Immature natural killer cell (primary cell): Measurements from ENCODE around the gene EXOC6B. TPM values are rescaled to one million over a fixed set of nuclear protein-coding genes. Genes with fewer than 3 reads are reported as not detected.
A peak's percentile ranks its signal among the peaks of the same experiment; 100 is the strongest.

ENCODE experiments used
- DNase-seq, 3 donors: peaks; one replicate each; pipeline ENCODE4 v3.0.0; 2022; ENCODE audit warnings: mixed read lengths in 1 of 3
- H3K27ac Mint-ChIP-seq, 6 donors: one replicate each; pipeline ENCODE4 v1.8.0; 2020; ENCODE audit warnings: mixed read lengths in 6 of 6, mild to moderate bottlenecking in 5 of 6, inconsistent platforms in 4 of 6, moderate library complexity in 3 of 6
- H3K27me3 Mint-ChIP-seq, 3 donors: one replicate each; pipeline ENCODE4 v1.8.0; 2020 to 2021; ENCODE audit warnings: low read depth in 3 of 3, mild to moderate bottlenecking in 3 of 3, mixed read lengths in 3 of 3, moderate library complexity in 3 of 3, inconsistent platforms in 1 of 3
- H3K36me3 Mint-ChIP-seq, 3 donors: one replicate each; pipeline ENCODE4 v1.8.0; 2020; ENCODE audit warnings: mixed read lengths in 3 of 3, inconsistent platforms in 2 of 3, mild to moderate bottlenecking in 2 of 3
- H3K4me1 Mint-ChIP-seq, 2 donors: one replicate each; pipeline ENCODE4 v1.8.0; 2020; ENCODE audit warnings: inconsistent platforms in 2 of 2, mild to moderate bottlenecking in 2 of 2, mixed read lengths in 2 of 2, moderate library complexity in 1 of 2
- H3K4me3 Mint-ChIP-seq, 5 donors: one replicate each; pipeline ENCODE4 v1.8.0; 2020; ENCODE audit warnings: mild to moderate bottlenecking in 5 of 5, mixed read lengths in 5 of 5, inconsistent platforms in 3 of 5, moderate library complexity in 3 of 5
- H3K9me3 Mint-ChIP-seq, 6 donors: one replicate each; pipeline ENCODE4 v1.8.0; 2020; ENCODE audit warnings: mild to moderate bottlenecking in 6 of 6, mixed read lengths in 6 of 6, inconsistent platforms in 4 of 6, moderate library complexity in 3 of 6
- polyA plus RNA-seq, 3 donors: library from polyadenylated mRNA; unstranded; fragments of 300-500 nt; fragmentation: Illumina TruSeq; gene quantifications; one replicate each; pipeline ENCODE4 v1.2.3, GENCODE V29; 2021

EXOC6B gene
- polyA plus RNA-seq, 3 donors from 2014 or later = 2.0 to 2.7 (median 2.5) TPM

DNA sequence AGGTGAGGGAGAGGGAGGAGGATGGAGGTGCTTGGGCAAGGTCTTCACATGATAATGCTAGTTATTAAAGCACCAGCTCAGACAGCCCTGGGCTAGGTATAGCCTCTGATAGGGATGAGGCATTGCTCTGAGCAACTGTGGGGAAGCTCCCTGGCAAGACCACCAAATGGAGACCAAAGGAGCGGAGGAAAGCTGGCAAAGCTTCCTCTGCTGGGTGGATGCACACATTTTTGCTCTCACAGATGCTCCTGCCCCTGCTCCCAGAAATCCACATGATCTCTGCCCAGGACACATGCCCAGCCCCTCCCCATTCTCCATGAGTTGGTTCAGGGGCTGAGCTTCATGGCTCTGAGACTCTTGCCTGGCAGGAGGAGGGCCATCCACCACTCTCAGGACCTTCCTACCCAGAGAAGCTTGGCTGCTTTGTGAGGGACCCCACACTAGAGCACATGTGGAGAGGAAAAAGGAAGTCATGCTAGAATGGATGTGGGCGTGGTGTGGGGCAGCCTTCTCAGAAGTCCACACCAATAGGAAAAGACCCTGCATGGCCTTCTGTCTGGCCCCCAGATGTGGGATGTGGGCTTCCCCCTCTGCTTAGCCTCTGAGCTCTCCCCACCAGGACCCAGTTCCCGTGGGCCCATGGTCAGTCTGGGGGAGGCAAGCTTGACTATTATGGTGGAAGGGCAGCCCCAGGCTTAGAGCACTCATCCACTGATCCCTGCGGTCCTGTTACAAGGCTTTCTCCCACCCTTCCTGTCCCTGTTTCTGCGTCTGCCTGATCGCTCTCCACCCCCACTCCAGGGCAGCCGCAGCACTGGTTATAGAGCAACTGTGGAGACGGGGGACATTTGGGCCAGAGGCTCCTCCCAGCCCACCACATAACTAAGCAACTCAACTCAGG lies 667.7 kb downstream of the EXOC6B start:
- H3K27me3 Mint-ChIP-seq = peaks cover 5 to 11% (median 6%) of the 10 kb centered on the region in 3 donors
- no peak overlapping the region for H3K27ac Mint-ChIP-seq
- no peak for DNase-seq
- no peak overlapping the region for H3K4me3 Mint-ChIP-seq
- no peaks in the 10 kb centered on the region for H3K36me3 Mint-ChIP-seq
- no peaks in the 10 kb centered on the region for H3K9me3 Mint-ChIP-seq
- H3K4me1 Mint-ChIP-seq = no peaks in the 10 kb centered on the region

DNA sequence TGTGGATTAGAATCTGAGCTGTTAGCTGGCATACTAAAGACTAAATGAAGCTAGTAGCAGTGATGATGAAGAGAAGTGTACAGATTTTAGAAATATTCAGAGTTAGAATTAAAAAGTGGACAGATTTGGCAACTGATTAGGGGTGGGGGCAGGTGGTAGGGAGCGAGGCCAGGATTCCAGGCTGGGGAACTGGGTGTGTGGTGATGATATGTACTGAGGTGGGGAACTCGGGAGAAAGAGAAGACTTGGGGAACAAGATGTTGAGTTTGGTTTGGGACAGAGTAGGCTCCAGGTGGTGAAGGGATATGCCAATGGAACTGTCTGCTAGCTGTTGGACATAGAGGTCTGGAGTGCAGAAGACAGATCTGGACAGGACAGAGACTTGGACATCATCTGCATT lies 669.0 kb downstream of the EXOC6B start:
- no peaks in the 10 kb centered on the region for H3K9me3 Mint-ChIP-seq
- no peak overlapping the region for H3K4me3 Mint-ChIP-seq
- H3K27me3 Mint-ChIP-seq = peaks cover 4 to 13% (median 9%) of the 10 kb centered on the region in 3 donors
- DNase-seq = no peak
- no peak overlapping the region for H3K27ac Mint-ChIP-seq
- no peaks in the 10 kb centered on the region for H3K4me1 Mint-ChIP-seq
- H3K36me3 Mint-ChIP-seq = no peaks in the 10 kb centered on the region

DNA sequence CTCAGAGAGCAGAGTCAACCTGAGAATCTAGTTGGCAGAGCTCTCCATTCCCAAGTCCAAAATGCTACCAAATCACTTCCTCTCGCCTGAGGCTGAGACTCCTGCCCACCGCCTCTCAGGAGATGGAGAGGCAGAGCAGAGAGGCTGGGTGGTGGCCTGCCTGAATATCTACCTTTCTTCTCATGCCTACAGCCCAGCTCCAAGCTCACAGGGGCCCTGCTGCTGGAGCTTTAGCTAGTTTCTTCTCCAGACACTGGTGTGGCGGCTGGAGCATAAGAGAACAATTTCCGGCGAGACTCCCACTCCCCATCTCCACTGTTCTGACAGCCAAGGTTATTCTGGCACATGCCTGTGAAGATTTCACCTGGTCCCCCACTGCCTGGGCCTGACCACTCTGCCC lies 670.1 kb downstream of the EXOC6B start:
- no peak overlapping the region for H3K4me3 Mint-ChIP-seq
- peaks cover 4 to 15% (median 10%) of the 10 kb centered on the region in 3 donors for H3K27me3 Mint-ChIP-seq
- no peak overlapping the region for H3K27ac Mint-ChIP-seq
- no peaks in the 10 kb centered on the region for H3K4me1 Mint-ChIP-seq
- no peaks in the 10 kb centered on the region for H3K9me3 Mint-ChIP-seq
- no peak for DNase-seq
- H3K36me3 Mint-ChIP-seq = no peaks in the 10 kb centered on the region

GRCh38 chr2:72155151-72155550 lies 670.7 kb downstream of the EXOC6B start:
- peaks cover 3 to 4% of the 10 kb centered on the region in 2 donors for H3K4me1 Mint-ChIP-seq

DNA sequence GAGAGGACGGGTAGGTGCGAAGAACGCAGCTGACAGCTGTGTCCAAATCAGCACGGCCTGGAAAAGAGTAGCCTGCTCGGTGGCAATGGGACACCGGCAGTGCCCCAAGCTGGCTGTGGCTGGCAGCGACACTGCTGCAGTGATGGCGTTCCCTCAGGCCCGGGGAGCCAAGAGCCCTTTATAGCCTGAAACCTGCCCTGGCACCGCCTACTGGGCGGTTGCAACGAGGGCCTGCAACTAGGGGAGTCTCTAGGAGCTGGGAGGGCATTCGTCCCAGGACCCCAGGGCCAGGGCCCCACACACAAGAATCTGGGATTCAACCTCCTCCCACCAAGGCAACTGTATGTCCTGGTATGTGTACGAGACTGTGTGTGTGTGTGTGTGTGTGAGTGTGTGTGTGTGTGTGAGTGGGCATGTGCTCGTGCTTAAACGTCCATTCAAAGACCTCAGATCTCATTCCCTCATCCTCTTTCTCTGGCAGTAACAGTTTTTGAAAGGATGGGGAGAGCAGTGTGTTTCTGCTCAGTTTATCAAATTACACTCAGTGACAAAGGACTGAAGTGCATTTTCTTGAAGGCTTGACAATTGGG lies 671.4 kb downstream of the EXOC6B start:
- no peak for DNase-seq
- no peaks in the 10 kb centered on the region for H3K9me3 Mint-ChIP-seq
- H3K36me3 Mint-ChIP-seq = no peaks in the 10 kb centered on the region
- no peak overlapping the region for H3K27ac Mint-ChIP-seq
- H3K27me3 Mint-ChIP-seq = peaks cover 6 to 20% (median 12%) of the 10 kb centered on the region in 3 donors
- H3K4me1 Mint-ChIP-seq = peaks cover 10 to 11% of the 10 kb centered on the region in 2 donors
- no peak overlapping the region for H3K4me3 Mint-ChIP-seq

More at GRCh38 chr2:72155151-72155550, 670.7 kb downstream of the EXOC6B start:
- DNase-seq = no peak
- no peak overlapping the region for H3K4me3 Mint-ChIP-seq
- peaks cover 6 to 16% (median 15%) of the 10 kb centered on the region in 3 donors for H3K27me3 Mint-ChIP-seq
- no peaks in the 10 kb centered on the region for H3K9me3 Mint-ChIP-seq
- H3K27ac Mint-ChIP-seq = no peak overlapping the region
- no peaks in the 10 kb centered on the region for H3K36me3 Mint-ChIP-seq

GRCh38 chr2:72153924-72154323 lies 671.9 kb downstream of the EXOC6B start:
- Mint-ChIP-seq H3K4me3 (no peak overlapping the region), H3K36me3 (no peaks in the 10 kb centered on the region), H3K27me3 (peaks cover 10 to 26% (median 16%) of the 10 kb centered on the region in 3 donors), H3K4me1 (peaks cover 15 to 16% of the 10 kb centered on the region in 2 donors), H3K9me3 (no peaks in the 10 kb centered on the region), H3K27ac (no peak overlapping the region)
- DNase-seq = no peak

DNA sequence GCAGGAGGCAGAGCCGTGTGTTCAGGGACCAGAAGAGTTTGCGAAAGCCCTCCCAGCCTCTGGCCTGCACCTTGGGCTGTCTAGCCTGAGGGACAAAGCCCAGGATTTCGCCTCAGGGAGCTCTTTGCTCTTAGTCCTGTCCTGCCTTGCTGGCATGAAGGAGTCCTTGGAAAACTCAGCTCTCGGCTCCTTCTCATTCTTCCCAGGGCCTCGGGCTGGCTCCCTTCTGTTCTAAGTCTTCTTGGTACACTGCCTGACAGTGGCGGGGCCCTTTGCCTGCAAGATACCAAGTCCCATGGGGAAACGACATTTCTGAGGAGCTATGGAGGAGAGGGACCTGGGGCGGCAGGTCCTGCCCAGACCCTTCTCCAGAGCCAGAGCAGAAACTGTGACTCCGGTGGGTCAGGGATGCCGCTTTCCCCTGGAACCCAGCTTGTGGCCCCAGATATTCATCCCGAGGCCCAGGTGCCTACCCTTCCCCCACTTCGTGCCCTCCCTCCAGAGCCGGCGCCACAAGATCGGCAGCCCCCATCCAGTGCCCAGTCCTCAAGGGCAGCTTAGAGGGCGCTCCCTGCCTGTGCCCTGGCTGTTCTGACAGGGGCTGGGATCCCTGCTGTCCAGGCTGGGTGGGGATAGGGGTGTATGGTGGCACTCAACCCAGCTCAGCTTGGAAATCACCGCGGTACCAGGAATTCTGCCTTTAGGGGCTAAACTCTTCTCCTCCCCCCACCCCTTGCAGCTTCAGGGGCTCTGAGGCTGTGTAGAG lies 672.6 kb downstream of the EXOC6B start:
- Mint-ChIP-seq H3K4me3 (no peak overlapping the region), H3K9me3 (no peaks in the 10 kb centered on the region), H3K27ac (no peak overlapping the region), H3K36me3 (no peaks in the 10 kb centered on the region), H3K4me1 (peaks cover 18 to 23% of the 10 kb centered on the region in 2 donors), H3K27me3 (peaks cover 13 to 28% (median 16%) of the 10 kb centered on the region in 3 donors)
- no peak for DNase-seq

DNA sequence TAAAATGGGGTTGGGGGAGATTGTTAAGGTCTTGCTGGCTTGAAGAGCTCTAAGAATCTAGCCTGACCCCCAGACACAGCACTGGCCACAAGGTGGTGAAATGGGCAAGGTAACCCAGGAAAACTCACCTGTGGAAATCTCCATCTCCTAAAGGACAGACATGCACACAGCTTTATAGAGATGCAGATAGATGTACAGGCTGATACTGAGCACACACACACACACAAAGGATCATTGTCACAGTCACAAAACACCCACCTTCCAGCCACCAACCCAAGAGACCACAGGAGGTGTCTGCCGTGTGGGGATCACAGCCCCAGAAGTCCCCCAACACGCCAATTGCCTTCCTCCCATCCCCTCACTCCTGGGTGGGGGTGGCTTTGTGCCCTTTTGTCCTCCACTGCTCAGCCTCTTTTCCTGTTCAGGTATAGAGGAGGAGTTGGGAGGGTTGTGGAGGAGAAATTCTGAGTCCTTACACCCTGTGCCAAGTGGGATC lies 674.9 kb downstream of the EXOC6B start:
- Mint-ChIP-seq H3K4me1 (peaks cover 29 to 40% of the 10 kb centered on the region in 2 donors), H3K36me3 (peaks cover 0 to 4% (median 4%) of the 10 kb centered on the region in 3 donors), H3K4me3 (no peak overlapping the region), H3K27ac (no peak overlapping the region), H3K9me3 (peaks cover 0 to 6% (median 0%) of the 10 kb centered on the region in 6 donors), H3K27me3 (peaks cover 21 to 38% (median 21%) of the 10 kb centered on the region in 3 donors)
- DNase-seq = no peak

GRCh38 chr2:72150157-72150860 lies 675.5 kb downstream of the EXOC6B start:
- Mint-ChIP-seq H3K27me3 (peaks cover 25 to 38% (median 26%) of the 10 kb centered on the region in 3 donors), H3K4me1 (peaks cover 34 to 46% of the 10 kb centered on the region in 2 donors), H3K27ac (peak overlapping the region in 1 of 6 donors; percentile 64), H3K36me3 (peaks cover 0 to 4% (median 4%) of the 10 kb centered on the region in 3 donors), H3K4me3 (peak overlapping the region; percentile 58 to 84 (median 80)), H3K9me3 (peaks cover 0 to 6% (median under 1%) of the 10 kb centered on the region in 6 donors)
- DNase-seq = peak; percentile 31 to 52 (median 41)

DNA sequence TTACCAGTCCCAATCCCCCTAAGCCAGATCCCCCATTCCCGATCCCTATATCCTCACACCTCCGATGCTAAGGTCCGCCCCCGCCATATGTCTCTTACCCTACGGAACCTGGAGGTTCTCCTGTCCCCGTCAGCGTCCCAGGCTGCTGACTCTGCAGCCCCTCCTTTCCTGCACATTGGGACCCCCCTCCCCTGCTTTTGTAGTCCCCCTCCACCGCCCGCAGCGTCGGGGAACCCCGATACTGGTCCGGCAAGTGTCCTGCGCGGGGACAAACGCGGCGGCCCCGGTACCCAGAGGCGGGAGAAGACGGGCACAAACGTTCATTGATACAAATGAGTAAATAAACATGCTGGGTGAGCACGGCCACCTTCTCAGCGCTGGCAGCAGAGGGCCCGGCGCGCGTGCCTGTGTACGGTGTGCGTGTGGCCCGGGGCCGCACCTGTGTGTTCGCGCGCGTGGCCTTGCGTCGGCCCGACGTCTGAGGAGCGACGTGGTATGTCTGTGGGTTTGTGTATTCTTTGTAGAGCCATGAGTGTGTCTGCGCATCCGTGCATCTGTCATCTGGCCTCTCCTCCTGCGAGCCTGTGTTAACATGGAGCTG lies 676.2 kb downstream of the EXOC6B start:
- Mint-ChIP-seq H3K27me3 (peaks cover 24 to 38% (median 25%) of the 10 kb centered on the region in 3 donors), H3K4me3 (peak overlapping the region; percentile 58 to 84 (median 80)), H3K4me1 (peaks cover 35 to 47% of the 10 kb centered on the region in 2 donors), H3K9me3 (peaks cover 0 to 6% (median under 1%) of the 10 kb centered on the region in 6 donors), H3K36me3 (peaks cover 0 to 4% (median 4%) of the 10 kb centered on the region in 3 donors), H3K27ac (no peak overlapping the region)
- DNase-seq = no peak

GRCh38 chr2:72148837-72149555 lies 676.8 kb downstream of the EXOC6B start:
- Mint-ChIP-seq H3K27me3 (peaks cover 24 to 40% (median 25%) of the 10 kb centered on the region in 3 donors), H3K4me1 (peaks cover 37 to 47% of the 10 kb centered on the region in 2 donors), H3K4me3 (peak overlapping the region; percentile 76 to 91 (median 85)), H3K36me3 (peaks cover 0 to 4% (median 4%) of the 10 kb centered on the region in 3 donors), H3K9me3 (peaks cover 0 to 6% (median under 1%) of the 10 kb centered on the region in 6 donors), H3K27ac (no peak overlapping the region)
- no peak for DNase-seq
